Adrenal gland (tissue), 12 donors: ENCODE measurements around the gene TMEM97. TPM values are rescaled to one million over a fixed set of nuclear protein-coding genes. Genes with fewer than 3 reads are reported as not detected.
"Not testable (repeated sequence)": the region's sequence is repeated elsewhere in the genome, so short reads cannot be mapped to it uniquely, and the experiment has no call there.

Source experiments
- DNase-seq, 7 donors: peaks; one replicate each; pipeline ENCODE4 v3.0.0-alpha.2; 2019 to 2020
- H3K27ac ChIP-seq, 5 donors: fragments of 200-600 bp; sonication (generic) in 4 of 5; 1 replicate in 3 of 5; 2 replicates in 2 of 5; pipeline versions ENCODE4 v1.5.1 to v1.8.0; 2016 to 2020; ENCODE audit warnings: mild to moderate bottlenecking in 1 of 5
- H3K27me3 ChIP-seq: fragments of 200-600 bp; 2 replicates; pipeline ENCODE4 v1.8.0; 2021
- H3K36me3 ChIP-seq, 2 donors: fragments of 200-600 bp; replicated peaks in 1 of 2; 1 replicate in 1 of 2; 2 replicates in 1 of 2; pipeline versions ENCODE4 v1.5.1 to v1.8.0; 2018 to 2022
- H3K4me1 ChIP-seq, 2 donors: fragments of 200-600 bp; replicated peaks in 1 of 2; 1 replicate in 1 of 2; 2 replicates in 1 of 2; pipeline versions ENCODE4 v1.5.1 to v1.8.0; 2018 to 2021
- H3K4me3 ChIP-seq, 4 donors: fragments of 200-600 bp; sonication (generic) in 3 of 4; one replicate each; pipeline ENCODE4 v1.5.1; 2016 to 2018
- H3K9me3 ChIP-seq, 3 donors: fragments of 200-600 bp; sonication (generic) in 1 of 3; replicated peaks in 1 of 3; 1 replicate in 2 of 3; 2 replicates in 1 of 3; pipeline versions ENCODE4 v1.5.1 to v1.8.0; 2016 to 2021
- POLR2A ChIP-seq, 2 donors: fragments of 450-650 bp; IDR thresholded peaks; one replicate each; pipeline ENCODE4 v1.6.1; 2017; ENCODE audit warnings: antibody characterized with exemption in 2 of 2, mild to moderate bottlenecking in 2 of 2, moderate library complexity in 1 of 2
- WGBS, 4 donors: extraction: QIAGEN DNeasy Blood & Tissue Kit in 2 of 4; methylation state at CpG; one replicate each; pipeline versions ENCODE4 v1.1.5 to v1.1.7; 2013 to 2017; 5-methylcytosine and 5-hydroxymethylcytosine counted together
- intact Hi-C, 2 donors: fragments of 100-400 bp; cut with DNase I; formaldehyde crosslinking; loops; one replicate each; pipeline versions ENCODE4 v1.14.1 to v1.15.0; 2022 to 2023
- polyA plus RNA-seq, 3 donors: library from polyadenylated mRNA; stranded (reverse); fragments of 200-250 nt in 2 of 3; fragments of 350-450 nt in 1 of 3; fragmentation: Illumina TruSeq in 1 of 3; extraction: RNeasy Lipid Tissue Mini Kit (QIAGEN cat#74804) in 1 of 3; gene quantifications; one replicate each; pipeline ENCODE4 v1.2.3, GENCODE V29; 2013 to 2014
- total RNA-seq, 9 donors: library from RNA; depleted of rRNA in 4 of 9; stranded (reverse); fragments of >200 nt in 4 of 9; fragments of 120-200 nt in 1 of 9; fragmentation: NEBNext Ultra II Directional in 1 of 9; extraction: Animal tissue kit (Norgen Biotek cat#: 25700) in 1 of 9; gene quantifications; one replicate each; pipeline versions ENCODE4 v1.1.0 to v1.2.4, GENCODE V29; 2013 to 2023
- TF ChIP-seq, protein P1 (sequence below), 6 experiments: fragments of 450-650 bp in 4 of 6; fragments of 200-600 bp in 2 of 6; sonication (generic) in 1 of 6; IDR thresholded peaks; 1 replicate in 5 of 6; 2 replicates in 1 of 6; pipeline versions ENCODE4 v1.5.1 to v1.8.0; 2016 to 2021; ENCODE audit warnings: antibody characterized with exemption in 6 of 6, mild to moderate bottlenecking in 2 of 6, moderate library complexity in 1 of 6
- donor health status: healthy with polysubstance abuse.
- donor health status: Bipolar disorder and iron deficiency.
- donor health status: DM: yes; HTN: yes; CAD: no.
- donor health status: DM: no; HTN: no; CAD: no.
- donor health status: DM: no; HTN: no; CAD: no.
- donor health status: DM: yes; HTN: yes; CAD: no.

Gene TMEM97
- total and polyA plus RNA-seq, 12 donors: 6.5 to 779 (median 33.8) TPM

DNA sequence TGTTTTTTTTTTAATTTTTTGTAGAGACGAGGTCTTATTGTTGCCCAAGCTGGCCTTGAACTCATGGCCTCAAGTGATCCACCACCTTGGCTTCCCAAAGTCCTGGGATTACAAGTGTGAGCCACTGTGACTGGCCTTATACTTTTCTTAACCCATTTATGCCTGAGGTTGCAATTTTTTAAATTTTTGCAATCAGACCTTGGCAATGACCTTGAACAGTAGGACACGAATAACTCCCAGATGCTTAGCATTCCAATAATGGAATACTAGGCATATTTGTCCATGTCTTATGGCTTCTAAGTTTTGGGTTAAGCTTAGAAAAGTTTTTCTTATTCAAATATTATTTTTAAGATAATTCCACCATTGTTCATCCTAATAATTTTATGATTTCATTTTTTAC lies 28.3 kb upstream of the TMEM97 start:
- no peak for DNase-seq
- no peaks in the 10 kb centered on the region for H3K27me3 ChIP-seq
- H3K9me3 ChIP-seq: no peaks in the 10 kb centered on the region
- peaks cover 8 to 10% of the 10 kb centered on the region in 2 donors for H3K4me1 ChIP-seq
- H3K4me3 ChIP-seq: no peak overlapping the region
- intact Hi-C loops: no loop called here
- no peak overlapping the region for H3K27ac ChIP-seq
- no peaks in the 10 kb centered on the region for H3K36me3 ChIP-seq
- 27 to 38% (median 32%) methylated on average over 2 of the region's 2 CpGs for WGBS, 4 donors
- TF ChIP-seq, protein P1, sequence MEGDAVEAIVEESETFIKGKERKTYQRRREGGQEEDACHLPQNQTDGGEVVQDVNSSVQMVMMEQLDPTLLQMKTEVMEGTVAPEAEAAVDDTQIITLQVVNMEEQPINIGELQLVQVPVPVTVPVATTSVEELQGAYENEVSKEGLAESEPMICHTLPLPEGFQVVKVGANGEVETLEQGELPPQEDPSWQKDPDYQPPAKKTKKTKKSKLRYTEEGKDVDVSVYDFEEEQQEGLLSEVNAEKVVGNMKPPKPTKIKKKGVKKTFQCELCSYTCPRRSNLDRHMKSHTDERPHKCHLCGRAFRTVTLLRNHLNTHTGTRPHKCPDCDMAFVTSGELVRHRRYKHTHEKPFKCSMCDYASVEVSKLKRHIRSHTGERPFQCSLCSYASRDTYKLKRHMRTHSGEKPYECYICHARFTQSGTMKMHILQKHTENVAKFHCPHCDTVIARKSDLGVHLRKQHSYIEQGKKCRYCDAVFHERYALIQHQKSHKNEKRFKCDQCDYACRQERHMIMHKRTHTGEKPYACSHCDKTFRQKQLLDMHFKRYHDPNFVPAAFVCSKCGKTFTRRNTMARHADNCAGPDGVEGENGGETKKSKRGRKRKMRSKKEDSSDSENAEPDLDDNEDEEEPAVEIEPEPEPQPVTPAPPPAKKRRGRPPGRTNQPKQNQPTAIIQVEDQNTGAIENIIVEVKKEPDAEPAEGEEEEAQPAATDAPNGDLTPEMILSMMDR (IDR thresholded peaks at IDR 0.05): no peak
- TF ChIP-seq POLR2A (IDR thresholded peaks at IDR 0.05): no peak

DNA sequence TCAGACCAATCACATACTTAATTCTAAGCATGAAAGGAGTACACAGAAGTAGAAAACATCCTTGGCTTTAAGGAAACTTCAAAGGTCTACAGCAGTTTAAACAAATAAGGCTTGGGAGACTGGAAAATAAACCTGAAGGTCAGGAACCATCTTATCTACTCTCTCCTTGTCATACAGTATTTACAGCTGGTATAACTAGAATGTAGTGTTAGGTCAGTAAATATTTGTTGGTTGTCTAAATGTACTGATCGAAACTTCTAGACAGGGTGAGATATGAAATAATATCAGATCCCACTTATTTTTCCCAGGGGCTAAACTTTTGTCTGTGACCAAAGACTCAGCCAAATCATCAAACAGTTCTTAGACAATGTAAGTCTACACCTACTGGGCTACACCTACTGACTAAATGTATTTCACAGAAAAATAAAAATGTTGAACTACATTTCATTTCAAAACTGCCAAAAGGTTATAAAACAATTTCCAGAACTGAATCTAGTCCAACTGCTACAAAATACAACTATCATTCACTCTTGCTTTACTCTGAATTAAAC lies 27.1 kb upstream of the TMEM97 start:
- H3K27ac ChIP-seq: no peak overlapping the region
- no peaks in the 10 kb centered on the region for H3K36me3 ChIP-seq
- no peaks in the 10 kb centered on the region for H3K9me3 ChIP-seq
- DNase-seq: no peak
- intact Hi-C loops: no loop called here
- TF ChIP-seq, protein P1 (IDR thresholded peaks at IDR 0.05): no peak
- no peak for TF ChIP-seq POLR2A (IDR thresholded peaks at IDR 0.05)
- H3K4me1 ChIP-seq: peaks cover 8 to 10% of the 10 kb centered on the region in 2 donors
- no peak overlapping the region for H3K4me3 ChIP-seq
- no peaks in the 10 kb centered on the region for H3K27me3 ChIP-seq
- WGBS, 4 donors: 37 to 53% (median 45%) methylated on average over 1 of the region's 1 CpG

DNA sequence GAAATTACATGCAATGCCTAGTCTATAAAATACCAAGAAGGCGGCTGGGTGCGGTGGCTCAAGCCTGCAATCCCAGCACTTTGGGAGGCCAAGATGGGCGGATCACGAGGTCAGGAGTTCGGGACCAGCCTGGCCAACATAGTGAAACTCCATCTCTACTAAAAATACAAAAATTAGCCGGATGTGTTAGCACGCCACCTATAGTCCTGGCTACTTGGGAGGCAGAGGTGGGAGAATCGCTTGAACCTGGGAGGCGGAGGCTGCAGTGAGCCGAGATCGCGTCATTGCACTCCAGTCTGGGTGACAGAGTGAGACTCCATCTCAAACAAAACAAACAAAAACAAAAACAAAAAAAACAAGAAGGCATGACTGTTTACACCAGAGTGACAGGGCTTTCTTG lies 26.1 kb upstream of the TMEM97 start:
- H3K27me3 ChIP-seq, H3K36me3 ChIP-seq, H3K27ac ChIP-seq, H3K4me3 ChIP-seq, H3K4me1 ChIP-seq, DNase-seq, intact Hi-C loops, H3K9me3 ChIP-seq: not testable (repeated sequence)
- 81 to 86% (median 85%) methylated on average over 12 of the region's 12 CpGs for WGBS, 4 donors

GRCh38 chr17:28293994-28294393 lies 25.0 kb upstream of the TMEM97 start:
- Histone ChIP-seq H3K4me3 (no peak overlapping the region), H3K4me1 (peaks cover 8 to 10% of the 10 kb centered on the region in 2 donors), H3K27ac (no peak overlapping the region), H3K27me3 (no peaks in the 10 kb centered on the region), H3K9me3 (no peaks in the 10 kb centered on the region), H3K36me3 (no peaks in the 10 kb centered on the region)
- WGBS, 4 donors: 80 to 86% (median 85%) methylated on average over 6 of the region's 6 CpGs
- TF ChIP-seq, protein P1 (IDR thresholded peaks at IDR 0.05): no peak
- no peak for TF ChIP-seq POLR2A (IDR thresholded peaks at IDR 0.05)
- intact Hi-C loops: no loop called here
- DNase-seq: no peak
